Astrocyte (in vitro differentiated cells and primary cell): ENCODE measurements around the gene NR1H3. TPM values are rescaled to one million over a fixed set of nuclear protein-coding genes. Genes with fewer than 3 reads are reported as not detected.

Experiments
- DNase-seq: peaks from one replicate; pipeline ENCODE4 v3.0.0-alpha.2; 2010; ENCODE audit warnings: low read depth
- FAIRE-seq: peaks from 2 replicates; lab custom pipeline; 2011; peaks lifted over from hg19 to GRCh38; lab: Jason Lieb, UNC
- H2AFZ ChIP-seq: 2 replicates; pipeline ENCODE4 v1.6.0; 2012; ENCODE audit warnings: low read depth, low read length, inconsistent platforms
- H3K27ac ChIP-seq: 2 replicates; pipeline ENCODE4 v1.5.1; 2011; ENCODE audit warnings: low read depth, low read length, inconsistent platforms
- H3K27me3 ChIP-seq: 2 replicates; pipeline ENCODE4 v1.6.0; 2011; ENCODE audit warnings: low read length, inconsistent platforms; ENCODE audit not compliant: insufficient read depth
- H3K36me3 ChIP-seq: 2 replicates; pipeline ENCODE4 v1.5.1; 2011; ENCODE audit warnings: low read length, inconsistent platforms; ENCODE audit not compliant: insufficient read depth
- H3K4me1 ChIP-seq: 2 replicates; pipeline ENCODE4 v1.5.1; 2011; ENCODE audit warnings: low read length, inconsistent platforms; ENCODE audit not compliant: insufficient read depth
- H3K4me2 ChIP-seq: 2 replicates; pipeline ENCODE4 v1.6.0; 2012; ENCODE audit warnings: low read length, inconsistent platforms
- H3K4me3 ChIP-seq: 2 replicates; pipeline ENCODE4 v1.5.1; 2011; ENCODE audit warnings: low read depth, mild to moderate bottlenecking, low read length, inconsistent platforms; ENCODE audit not compliant: insufficient read depth
- H3K79me2 ChIP-seq: 2 replicates; pipeline ENCODE4 v1.6.0; 2012; ENCODE audit warnings: mild to moderate bottlenecking, low read length, inconsistent platforms; ENCODE audit not compliant: insufficient read depth
- H3K9ac ChIP-seq: 2 replicates; pipeline ENCODE4 v1.6.0; 2012; ENCODE audit warnings: mild to moderate bottlenecking, low read length, inconsistent platforms
- H3K9me3 ChIP-seq: 2 replicates; pipeline ENCODE4 v1.5.1; 2012; ENCODE audit warnings: low read depth, mild to moderate bottlenecking, low read length, inconsistent platforms; ENCODE audit not compliant: insufficient read depth
- H4K20me1 ChIP-seq: 2 replicates; pipeline ENCODE4 v1.6.0; 2012; ENCODE audit warnings: low read length, inconsistent platforms; ENCODE audit not compliant: insufficient read depth
- H3K27ac Mint-ChIP-seq: one replicate; pipeline ENCODE4 v1.8.0; 2021; ENCODE audit warnings: mild to moderate bottlenecking, mixed read lengths; ENCODE audit not compliant: unreplicated experiment
- H3K27me3 Mint-ChIP-seq: one replicate; pipeline ENCODE4 v1.8.0; 2021; ENCODE audit warnings: low read depth, mixed read lengths; ENCODE audit not compliant: unreplicated experiment
- H3K36me3 Mint-ChIP-seq: one replicate; pipeline ENCODE4 v1.8.0; 2021; ENCODE audit warnings: low read depth, mixed read lengths; ENCODE audit not compliant: unreplicated experiment
- H3K4me1 Mint-ChIP-seq: one replicate; pipeline ENCODE4 v1.8.0; 2021; ENCODE audit warnings: low read depth, mixed read lengths; ENCODE audit not compliant: unreplicated experiment
- H3K4me3 Mint-ChIP-seq: one replicate; pipeline ENCODE4 v1.8.0; 2021; ENCODE audit warnings: mild to moderate bottlenecking, moderate library complexity, mixed read lengths; ENCODE audit not compliant: unreplicated experiment
- H3K9me3 Mint-ChIP-seq: one replicate; pipeline ENCODE4 v1.8.0; 2021; ENCODE audit warnings: mild to moderate bottlenecking, mixed read lengths; ENCODE audit not compliant: unreplicated experiment
- CTCF ChIP-seq: IDR thresholded peaks from 2 replicates; pipeline ENCODE4 v1.5.1; 2011; ENCODE audit warnings: low read depth, mild to moderate bottlenecking, inconsistent platforms, low read length, moderate library complexity; ENCODE audit not compliant: insufficient read depth
- EZH2 ChIP-seq: IDR thresholded peaks from 2 replicates; pipeline ENCODE4 v1.6.1; 2012; ENCODE audit warnings: mild to moderate bottlenecking, low read length, inconsistent platforms; ENCODE audit not compliant: insufficient read depth
- total RNA-seq: library from RNA; stranded (reverse); gene quantifications from 2 replicates; pipeline ENCODE4 v1.2.1, GENCODE V29; 2021

NR1H3 gene
- total RNA-seq, 1 donor from 2014 or later, result 11.2 TPM

DNA sequence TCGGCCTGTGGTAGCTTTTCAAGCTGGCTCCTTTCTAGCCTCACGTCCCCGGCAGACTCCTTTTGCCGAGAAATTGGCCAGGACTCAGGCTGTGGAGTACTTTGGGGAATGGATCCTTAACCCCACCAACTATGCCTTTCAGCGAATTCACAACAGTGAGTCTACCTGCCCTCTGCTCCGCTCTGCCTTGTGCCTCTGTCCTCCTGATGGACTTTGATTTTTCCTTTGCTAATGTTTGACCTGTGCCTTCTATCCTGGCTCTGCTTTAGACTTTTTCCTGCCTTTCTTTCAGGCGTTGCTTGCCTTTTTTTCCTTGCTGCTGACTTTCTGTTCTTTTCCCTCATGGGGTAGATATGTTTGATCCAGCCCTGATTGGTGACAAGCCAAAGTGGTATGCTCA, 24.7 kb downstream of the NR1H3 start:
- no peak overlapping the region for H3K9ac ChIP-seq
- H3K27me3 ChIP-seq, result no peaks in the 10 kb centered on the region
- no peak overlapping the region for H3K4me2 ChIP-seq
- FAIRE-seq (no peak), DNase-seq (no peak)
- no peak overlapping the region for H3K4me3 ChIP-seq
- H3K36me3 Mint-ChIP-seq, result peaks cover 27% of the 10 kb centered on the region
- H3K4me1 Mint-ChIP-seq, result no peaks in the 10 kb centered on the region
- H3K9me3 Mint-ChIP-seq, result no peaks in the 10 kb centered on the region
- no peak overlapping the region for H3K27ac ChIP-seq
- H3K79me2 ChIP-seq, result no peaks in the 10 kb centered on the region
- H3K36me3 ChIP-seq, result peaks cover 50% of the 10 kb centered on the region
- no peak overlapping the region for H3K27ac Mint-ChIP-seq
- no peaks in the 10 kb centered on the region for H3K9me3 ChIP-seq
- H3K27me3 Mint-ChIP-seq, result no peaks in the 10 kb centered on the region
- H4K20me1 ChIP-seq, result no peaks in the 10 kb centered on the region
- no peak for TF ChIP-seq CTCF
- no peak for TF ChIP-seq EZH2
- no peak overlapping the region for H3K4me3 Mint-ChIP-seq
- H3K4me1 ChIP-seq, result no peaks in the 10 kb centered on the region
- no peak overlapping the region for H2AFZ ChIP-seq

DNA sequence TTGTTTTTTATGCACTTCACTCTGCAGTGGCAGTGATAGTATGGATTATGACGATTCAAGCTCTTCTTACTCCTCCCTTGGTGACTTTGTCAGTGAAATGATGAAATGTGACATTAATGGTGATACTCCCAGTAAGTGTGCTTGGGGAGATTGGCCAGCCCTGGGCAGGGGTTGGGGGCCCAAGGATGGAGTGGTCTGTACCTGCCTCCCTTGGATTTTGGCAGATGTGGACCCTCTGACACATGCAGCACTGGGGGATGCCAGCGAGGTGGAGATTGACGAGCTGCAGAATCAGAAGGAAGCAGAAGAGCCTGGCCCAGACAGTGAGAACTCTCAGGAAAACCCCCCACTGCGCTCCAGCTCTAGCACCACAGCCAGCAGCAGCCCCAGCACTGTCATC, 26.4 kb downstream of the NR1H3 start:
- Histone ChIP-seq H3K9me3 (no peaks in the 10 kb centered on the region), H3K27ac (no peak overlapping the region), H3K4me1 (no peaks in the 10 kb centered on the region), H3K4me3 (no peak overlapping the region), H3K36me3 (peaks cover 46% of the 10 kb centered on the region), H3K9ac (no peak overlapping the region), H2AFZ (no peak overlapping the region), H3K27me3 (no peaks in the 10 kb centered on the region), H3K79me2 (no peaks in the 10 kb centered on the region), H4K20me1 (no peaks in the 10 kb centered on the region), H3K4me2 (no peak overlapping the region)
- Mint-ChIP-seq H3K4me3 (no peak overlapping the region), H3K36me3 (peaks cover 38% of the 10 kb centered on the region), H3K27ac (no peak overlapping the region), H3K27me3 (no peaks in the 10 kb centered on the region), H3K9me3 (no peaks in the 10 kb centered on the region), H3K4me1 (no peaks in the 10 kb centered on the region)
- DNase-seq (no peak), FAIRE-seq (no peak)
- no peak for TF ChIP-seq CTCF
- no peak for TF ChIP-seq EZH2

DNA sequence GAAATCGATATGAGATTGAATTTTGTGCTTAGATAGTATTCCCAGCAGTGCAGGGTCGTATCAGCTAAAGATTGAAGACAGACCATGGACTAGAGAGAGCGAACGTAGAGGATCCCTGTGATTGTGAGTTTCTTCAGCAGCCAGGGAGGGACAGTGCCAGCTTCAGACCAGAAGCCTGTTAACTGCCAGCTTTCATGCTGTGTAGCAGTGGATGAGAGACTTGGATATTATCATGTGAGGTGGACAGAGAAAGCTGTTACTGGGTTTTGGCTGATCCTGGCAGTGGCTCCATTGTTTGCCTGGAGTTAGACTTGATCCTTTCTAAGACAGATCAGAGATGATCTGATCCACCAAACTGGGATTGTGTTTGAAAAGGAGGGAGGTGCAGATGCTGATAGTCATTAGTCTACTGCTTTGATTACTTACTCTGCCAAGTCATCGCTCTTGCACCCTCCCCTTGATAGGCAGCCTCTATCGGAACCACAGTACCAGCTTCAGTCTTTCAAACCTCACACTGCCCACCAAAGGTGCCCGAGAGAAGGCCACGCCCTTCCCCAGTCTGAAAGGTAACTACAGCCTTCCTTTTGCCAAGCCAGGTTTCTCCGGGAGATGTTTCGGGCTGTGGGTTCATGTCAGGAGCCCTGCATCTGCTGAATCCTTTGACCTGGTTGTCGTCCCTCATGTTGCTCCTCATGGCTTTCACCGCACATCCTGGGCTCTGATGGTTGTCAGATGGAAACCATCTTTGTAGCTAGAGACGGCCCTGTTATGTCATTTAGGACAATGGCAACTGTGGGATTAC, 28.4 kb downstream of the NR1H3 start:
- DNase-seq (no peak), FAIRE-seq (no peak)
- Histone ChIP-seq H3K79me2 (no peaks in the 10 kb centered on the region), H3K9me3 (no peaks in the 10 kb centered on the region), H3K36me3 (peaks cover 44% of the 10 kb centered on the region), H3K4me3 (no peak overlapping the region), H3K27me3 (no peaks in the 10 kb centered on the region), H4K20me1 (no peaks in the 10 kb centered on the region), H3K4me1 (peaks cover 6% of the 10 kb centered on the region), H3K4me2 (no peak overlapping the region), H3K27ac (no peak overlapping the region), H3K9ac (no peak overlapping the region), H2AFZ (no peak overlapping the region)
- H3K4me3 Mint-ChIP-seq, result no peak overlapping the region
- TF ChIP-seq CTCF (no peak), EZH2 (no peak)
- no peaks in the 10 kb centered on the region for H3K4me1 Mint-ChIP-seq
- no peak overlapping the region for H3K27ac Mint-ChIP-seq
- H3K27me3 Mint-ChIP-seq, result no peaks in the 10 kb centered on the region
- H3K36me3 Mint-ChIP-seq, result peaks cover 53% of the 10 kb centered on the region
- no peaks in the 10 kb centered on the region for H3K9me3 Mint-ChIP-seq
